ENCODE measurements around the gene ORC4. TPM values are rescaled to one million over a fixed set of nuclear protein-coding genes. Genes with fewer than 3 reads are reported as not detected.

The ORC4 gene
- total RNA-seq, 2 experiments from 2014 or later, result 35.9 to 38.8 TPM

Other genes with a start within 250 kb of the ORC4 start
- gene ACVR2A, start 175.7 kb downstream of the ORC4 start, total RNA-seq, result 1 to 10 TPM; 5.7 to 6.0 TPM
- gene MBD5, start 354 bp upstream of the ORC4 start, total RNA-seq, result 10 to 100 TPM; 19.6 to 20.2 TPM

All from activated naive CD4-positive, alpha-beta T cell treated with anti-CD3 and anti-CD28 coated beads for 36 hours (primary cell).